Measurements from ENCODE around the gene FN1.

Gene FN1

DNA sequence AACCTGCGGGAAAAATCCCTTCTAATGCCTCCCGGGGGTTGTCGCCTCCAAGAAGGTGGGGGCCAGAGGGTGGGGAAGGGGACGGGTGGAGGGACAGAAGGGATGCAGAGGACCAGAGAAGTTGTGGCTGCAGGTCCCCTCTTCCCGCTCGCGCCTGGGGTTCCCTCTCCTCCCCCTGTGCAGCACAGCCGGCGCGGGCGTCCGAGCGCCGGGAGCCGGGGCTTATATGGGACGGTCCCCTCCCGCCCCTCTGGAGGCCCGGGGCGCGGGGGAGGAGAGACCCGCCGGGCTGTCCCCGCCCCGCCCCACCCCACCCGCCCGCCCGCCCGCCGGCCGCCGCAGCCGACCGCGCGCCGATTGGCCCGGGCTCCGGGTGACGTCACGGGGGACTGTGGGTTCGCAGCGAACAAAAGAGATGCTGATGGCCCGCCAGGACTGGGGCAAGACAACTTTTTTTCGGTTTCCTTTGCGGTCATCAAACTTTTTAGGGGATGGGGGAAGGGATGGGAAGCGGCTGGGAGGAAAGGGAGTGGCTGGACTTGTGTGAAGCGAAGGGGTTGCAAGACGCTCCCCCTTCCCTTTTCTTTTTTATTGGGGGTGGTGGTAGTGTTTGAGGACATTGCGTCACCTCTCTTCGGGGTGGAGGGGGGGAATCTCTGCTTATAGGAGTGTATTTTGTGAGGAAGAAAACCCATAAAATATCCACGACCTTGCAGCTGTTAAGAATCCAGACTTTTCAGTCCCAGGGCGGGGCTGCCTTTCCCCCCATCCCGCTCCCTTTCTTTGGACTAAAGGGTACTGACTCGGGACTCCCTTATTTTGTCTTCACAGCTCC, at the start of gene FN1:
Gene FN1, minus strand, starts transcription at position 199 of the 835 bp plus-strand sequence. CDS start 266 bp downstream, outside the sequence.
- DNase-seq (ENCODE audit: low read depth): peak; percentile 93

DNA sequence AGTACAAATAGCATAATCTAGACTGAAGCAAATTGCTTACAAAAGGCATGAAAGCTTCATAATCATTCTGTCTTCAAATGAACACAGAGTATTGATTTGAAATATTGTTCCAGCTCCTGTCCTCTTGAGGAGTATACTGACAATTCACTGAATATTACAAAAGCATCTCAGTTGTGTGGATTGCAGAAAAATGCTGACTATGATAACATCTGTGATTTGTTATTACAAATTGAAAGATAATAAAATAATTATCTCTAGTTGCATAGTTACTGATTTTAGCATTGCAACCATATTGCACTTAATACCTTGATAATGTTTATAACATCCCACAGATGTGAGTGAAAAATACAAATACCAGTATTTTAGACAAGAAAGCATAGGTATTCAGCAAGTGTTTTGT, 49.2 kb upstream of the FN1 start:
- DNase-seq (ENCODE audit: low read depth): no peak

DNA sequence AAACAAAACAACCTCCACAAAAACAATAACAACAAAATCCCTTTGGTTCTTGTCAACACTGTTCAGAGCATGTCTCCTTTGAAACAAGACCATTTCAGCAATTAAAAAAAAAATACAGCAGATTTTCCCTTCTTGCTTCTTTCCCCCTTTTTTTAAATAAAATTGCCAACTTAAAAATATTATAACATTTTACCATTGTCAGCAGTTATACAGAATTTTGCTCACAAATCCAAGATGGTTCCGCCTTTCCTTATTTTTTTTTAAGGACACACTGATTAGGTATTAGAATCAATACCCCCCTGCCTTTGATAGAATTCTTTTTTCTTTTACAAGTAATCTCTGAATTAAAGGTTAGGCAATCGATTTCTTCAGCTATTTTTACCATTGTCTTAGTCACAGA, 48.7 kb upstream of the FN1 start:
- no peak for DNase-seq (ENCODE audit: low read depth)

DNA sequence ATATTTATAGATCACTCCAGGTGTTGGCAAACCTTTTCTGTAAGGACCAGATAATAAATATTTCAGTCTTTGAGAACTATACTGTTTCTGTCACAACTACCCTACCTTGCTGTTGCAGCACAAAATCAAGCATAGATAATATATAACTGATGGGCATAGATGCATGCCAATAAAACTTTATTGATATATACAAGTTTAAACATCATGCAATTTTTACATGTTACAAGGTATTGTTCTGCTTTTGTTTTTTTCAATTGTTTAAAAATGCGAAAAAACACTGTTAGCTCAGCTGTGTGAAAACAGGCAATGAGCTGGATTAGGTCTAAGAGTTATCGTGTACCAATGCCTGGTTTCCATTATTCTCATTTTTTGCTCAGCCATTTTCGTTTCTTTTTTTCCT, 47.6 kb upstream of the FN1 start:
- no peak for DNase-seq (ENCODE audit: low read depth)

DNA sequence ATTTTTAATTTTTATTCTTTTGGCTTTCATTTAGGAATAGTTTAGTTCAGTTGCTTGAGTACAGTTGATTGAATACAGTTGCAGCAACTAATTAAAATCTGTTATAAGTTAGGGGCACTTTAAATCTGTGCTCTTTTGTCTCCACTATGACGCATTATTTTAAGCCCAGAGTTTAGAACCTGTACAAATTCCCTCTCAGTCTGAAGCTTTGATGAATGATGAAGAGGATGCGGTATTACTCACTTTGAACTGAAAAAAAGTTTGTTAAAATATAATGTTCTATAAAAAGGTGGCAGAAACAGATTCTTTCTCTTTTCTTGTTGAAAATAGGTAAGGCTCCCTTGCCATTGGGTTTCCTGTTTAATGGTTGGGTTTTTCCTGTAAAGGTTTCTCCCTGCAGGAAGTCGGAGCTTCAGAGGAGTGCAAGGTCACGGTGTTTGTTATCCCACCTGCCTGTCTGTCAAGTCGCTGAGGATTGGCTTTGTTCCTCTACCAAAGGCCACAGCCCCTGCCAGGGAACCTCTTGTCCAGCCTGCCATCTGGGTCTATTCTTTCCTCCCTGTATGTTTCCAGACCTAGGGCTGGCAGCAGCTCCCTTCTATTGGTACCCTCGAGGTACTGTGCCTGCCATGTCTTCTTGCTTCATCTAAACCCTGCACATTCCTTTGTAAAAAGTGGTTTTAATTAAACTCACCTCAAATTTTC, 43.8 kb upstream of the FN1 start:
- DNase-seq (ENCODE audit: low read depth): no peak

DNA sequence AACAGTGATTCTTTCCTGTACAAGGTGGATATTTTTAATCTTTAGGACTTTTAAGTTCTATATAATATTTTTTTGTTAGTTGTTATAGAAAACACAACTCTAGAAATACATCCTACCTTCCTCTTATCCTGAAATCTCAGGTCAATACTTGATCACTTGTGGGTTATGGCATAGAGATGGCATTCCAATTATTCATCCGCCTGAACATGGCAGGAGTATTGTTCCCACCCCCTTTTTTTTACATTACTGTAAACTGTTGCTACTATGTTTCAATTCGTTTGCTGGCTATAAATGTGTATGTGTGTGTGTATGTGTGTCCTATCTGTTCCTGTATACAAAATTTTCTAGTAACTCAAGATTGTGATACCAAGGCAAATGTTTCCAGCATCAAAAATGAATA, 43.3 kb upstream of the FN1 start:
- no peak for DNase-seq (ENCODE audit: low read depth)

DNA sequence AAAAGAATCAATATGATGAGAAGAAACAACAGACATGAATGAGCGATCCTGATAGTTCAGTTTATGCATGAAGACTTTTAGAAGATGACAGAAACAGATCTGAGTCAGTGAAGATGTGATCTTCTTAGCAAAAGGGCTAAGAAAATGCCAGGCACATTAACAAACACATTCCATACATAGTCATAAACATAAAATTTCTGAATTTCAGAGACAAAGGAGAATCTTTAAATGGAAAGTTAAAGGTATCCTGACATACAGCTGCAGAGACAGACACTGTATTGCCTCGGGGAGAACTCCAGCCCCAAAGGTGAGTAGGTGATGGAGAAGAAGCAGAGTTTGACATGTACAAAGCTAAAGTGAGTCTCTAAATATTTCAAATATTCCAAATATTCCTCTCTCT, 40.6 kb upstream of the FN1 start:
- no peak for DNase-seq (ENCODE audit: low read depth)

DNA sequence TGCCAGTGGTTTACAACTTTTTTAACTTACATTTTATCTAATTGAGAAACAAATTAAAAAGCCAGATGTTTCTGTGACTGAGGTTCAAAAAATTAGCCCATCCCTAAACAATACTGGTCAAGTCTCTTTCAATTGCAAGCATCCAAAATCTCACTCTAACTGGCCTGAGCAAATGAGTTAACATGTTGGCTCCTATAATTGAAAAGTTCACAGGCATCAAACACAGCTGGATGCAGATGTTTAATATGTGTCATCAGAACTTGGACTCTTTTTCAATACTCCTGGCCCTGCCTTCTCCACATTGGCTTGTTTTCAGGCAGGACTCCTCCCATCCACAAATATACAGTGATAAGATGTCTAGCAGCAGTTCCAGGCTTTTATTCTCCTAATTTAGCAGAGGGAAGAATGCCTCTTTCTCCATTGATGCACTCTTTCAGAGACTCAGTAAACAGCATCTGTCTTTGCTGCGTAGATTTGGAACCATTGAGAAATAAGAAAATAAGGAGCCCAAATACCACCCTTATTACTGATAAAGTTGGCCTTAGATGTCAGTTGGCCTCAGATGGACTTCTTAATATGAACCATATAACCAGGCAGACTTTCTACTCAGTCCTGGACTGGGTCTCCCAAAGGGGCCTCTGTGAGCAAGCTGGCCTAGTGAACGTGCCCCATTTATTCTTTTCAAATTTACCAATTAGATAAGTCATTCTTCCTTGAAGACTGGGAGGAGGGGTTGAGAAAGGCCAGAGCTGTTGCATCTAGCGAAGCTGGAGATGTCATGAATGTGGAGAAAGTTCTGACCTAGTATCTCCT, 30.4 kb upstream of the FN1 start:
- DNase-seq (ENCODE audit: low read depth): no peak

DNA sequence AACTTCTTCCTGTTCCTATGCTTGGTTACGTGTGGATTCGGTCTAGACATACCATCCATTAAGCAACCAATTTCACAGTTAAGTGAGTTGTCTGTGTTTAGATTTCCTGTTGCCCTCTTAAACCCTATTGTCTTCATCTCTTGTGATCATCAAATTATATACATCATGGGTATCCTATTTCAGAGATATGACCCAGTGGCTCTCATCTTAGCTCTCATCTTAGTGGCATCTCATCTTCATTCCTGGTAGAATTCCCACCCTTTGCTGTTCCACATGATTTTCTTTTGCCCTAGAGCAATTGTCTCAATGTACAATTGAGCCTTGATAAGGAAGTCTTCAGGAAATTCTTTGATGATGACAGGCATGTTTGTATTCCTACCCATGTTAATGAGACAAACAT, 29.4 kb upstream of the FN1 start:
- peak; percentile 37 for DNase-seq (ENCODE audit: low read depth)

DNA sequence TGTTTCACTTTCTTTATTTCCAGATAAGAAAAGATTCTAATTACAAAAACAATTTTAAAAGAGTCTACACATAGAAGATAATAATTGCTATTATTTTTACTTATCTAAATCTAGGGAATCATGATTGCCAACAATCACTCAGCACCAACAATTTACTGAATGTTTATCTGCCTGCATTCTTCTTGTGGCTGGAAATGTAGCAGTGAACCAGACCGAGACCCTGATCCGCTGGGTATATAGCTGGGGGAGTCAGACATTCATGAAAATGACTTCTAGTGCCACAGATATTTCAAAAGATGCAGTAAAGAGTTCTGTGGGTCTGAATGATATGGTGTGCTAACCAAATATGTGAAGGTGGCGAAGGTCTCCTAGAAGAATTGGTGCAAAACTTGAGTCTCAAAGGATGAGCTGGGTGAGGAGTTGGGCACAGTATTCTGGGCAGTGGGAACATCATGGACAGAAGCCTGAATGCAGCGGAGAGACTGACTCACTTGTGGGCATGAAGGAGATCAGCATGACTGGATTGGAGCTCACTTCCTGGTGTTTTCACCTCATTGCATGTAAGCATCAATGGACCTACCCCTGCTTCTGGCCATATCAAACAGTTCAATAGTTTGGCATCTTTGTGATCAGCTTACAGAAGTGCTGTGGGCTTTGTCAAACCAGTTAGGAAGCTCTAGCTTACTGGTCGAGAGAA, 26.1 kb upstream of the FN1 start:
- peak; percentile 81 for DNase-seq (ENCODE audit: low read depth)

DNA sequence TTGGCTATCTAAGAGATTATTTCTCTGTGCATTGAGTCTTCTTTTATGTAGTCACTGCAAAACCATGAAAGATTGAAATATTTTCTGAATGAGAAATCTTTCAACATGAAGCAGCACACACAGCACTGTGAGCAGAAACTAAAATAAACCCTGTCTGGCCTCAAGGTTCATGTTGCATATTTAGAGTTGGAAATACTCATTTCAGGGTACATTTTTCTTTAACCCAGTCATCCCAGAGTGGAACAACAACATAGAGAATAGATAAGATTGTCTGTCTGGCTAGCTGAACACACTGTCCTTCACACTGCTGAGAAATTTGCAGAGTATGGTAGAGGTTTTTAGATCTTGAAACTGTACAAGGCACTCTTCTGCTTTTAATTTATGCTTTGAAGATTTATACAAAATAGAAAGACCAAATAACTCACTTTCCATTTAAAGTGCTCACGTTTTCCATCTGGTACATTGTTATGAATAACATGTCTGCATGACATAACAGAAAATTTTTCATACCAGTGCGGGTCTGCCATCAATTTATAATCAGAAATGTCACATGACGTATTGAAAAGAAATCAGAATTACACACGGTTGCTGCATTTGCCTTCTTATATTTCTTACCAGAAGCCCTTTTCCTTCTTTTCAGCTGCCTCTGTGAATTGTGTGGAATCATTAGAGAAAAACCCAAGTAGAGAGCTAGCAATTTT, 25.0 kb upstream of the FN1 start:
- peak; percentile 99 for DNase-seq (ENCODE audit: low read depth)

DNA sequence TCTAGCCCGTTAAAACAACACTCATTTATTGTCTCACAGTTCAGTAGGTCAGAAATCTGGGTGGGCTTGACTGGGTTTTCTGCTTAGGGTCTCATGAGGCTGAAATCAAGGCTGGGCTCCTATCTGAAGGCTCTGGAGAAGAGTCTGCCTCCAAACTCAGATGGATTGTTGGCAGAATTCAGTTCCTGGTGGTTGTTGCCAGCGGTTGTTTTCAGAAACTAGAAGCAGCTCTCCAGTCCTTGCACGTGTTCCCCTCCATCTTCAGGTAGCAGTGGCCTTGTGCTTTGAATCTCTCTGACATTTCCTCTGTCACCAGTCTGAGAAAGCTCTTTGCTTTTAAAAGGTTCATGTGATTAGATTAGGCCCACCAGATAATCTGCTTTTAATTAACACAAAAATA, 20.1 kb upstream of the FN1 start:
- no peak for DNase-seq (ENCODE audit: low read depth)

DNA sequence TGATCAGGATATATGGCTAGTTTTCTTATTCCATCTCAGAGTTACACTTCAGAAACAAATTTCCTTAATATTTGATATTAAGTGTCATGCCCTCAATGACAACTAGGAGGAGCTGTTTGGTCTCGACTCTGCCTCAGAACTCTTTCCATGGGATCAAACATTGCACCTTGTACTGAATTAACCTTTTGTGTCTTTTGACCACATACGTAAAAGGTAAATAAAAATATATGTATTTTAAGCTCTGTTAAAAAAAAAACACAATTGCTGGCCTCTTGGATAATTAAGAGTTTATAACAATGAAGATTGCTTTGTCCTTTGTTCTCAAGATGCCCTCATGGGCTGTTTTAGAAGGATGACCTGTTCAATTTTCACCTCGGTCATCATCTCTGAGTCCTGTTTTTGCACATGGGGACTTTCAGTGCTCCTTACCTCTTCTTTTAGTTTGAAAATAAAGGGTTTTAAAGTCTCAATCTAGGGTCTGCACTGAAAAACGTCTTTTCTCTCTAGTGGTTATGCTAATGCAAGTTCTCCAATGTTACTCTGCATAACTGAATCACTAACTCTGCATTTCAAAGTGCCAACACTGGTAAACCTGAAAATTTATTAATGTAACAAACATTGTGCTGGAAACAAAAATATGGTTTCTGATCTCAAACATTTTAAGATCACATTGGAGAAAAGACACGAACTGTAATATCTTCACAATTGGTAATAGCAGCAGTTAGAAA, 18.8 kb upstream of the FN1 start:
- peak; percentile 46 for DNase-seq (ENCODE audit: low read depth)

DNA sequence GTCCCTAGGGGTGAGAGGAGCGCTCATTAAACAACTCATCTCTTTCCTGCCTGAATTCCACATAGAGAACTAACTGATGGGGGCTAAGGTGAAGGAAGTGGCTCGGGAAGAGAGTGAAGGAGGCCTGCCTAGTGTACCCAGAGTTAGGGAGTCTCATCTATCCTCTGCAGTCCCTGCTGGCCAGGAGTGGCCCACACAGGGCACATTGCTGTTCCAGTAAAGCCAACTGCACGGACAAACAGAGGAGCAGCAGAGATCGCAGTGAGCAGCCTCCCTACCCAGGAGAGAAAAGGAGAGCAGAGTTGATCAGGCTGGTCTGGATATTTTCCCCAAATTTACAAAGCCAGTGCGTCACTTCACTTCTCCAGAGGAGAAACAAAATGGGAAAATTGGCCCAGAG, 16.9 kb upstream of the FN1 start:
- no peak for DNase-seq (ENCODE audit: low read depth)

DNA sequence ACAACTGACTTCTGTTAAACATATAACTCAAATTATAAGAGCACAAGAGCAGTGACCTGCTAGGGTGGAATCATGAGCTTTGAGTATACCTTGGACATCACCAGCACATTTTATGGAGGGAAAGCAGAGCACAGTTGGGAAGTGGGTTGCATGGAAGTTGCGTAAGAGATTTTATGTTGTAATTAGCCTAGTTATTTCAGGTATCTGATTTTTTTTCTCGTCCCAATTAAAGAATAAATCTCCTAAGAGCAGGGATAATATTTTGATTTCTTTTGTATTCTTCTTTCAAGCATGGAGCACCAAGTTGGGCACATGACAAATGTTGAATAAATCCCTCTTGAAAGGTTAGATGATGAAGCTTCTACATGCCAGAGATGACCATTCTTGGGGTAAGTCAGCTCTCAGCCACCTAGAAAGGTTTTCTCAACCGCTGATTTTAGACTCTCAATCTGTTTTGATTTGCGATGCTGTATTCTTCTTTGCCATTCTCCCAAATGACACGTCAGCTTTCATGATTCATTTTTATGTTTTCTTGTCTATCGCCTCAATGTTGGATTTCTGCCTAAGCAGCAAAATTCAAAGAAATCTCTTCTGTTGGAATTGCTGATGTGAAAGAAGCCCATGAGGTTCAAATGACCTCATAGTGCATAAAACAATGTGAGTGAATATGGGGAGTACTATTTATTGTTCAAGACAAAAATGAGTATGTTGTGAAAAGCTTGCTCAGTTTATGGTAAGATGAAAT, 15.3 kb upstream of the FN1 start:
- DNase-seq (ENCODE audit: low read depth): no peak

DNA sequence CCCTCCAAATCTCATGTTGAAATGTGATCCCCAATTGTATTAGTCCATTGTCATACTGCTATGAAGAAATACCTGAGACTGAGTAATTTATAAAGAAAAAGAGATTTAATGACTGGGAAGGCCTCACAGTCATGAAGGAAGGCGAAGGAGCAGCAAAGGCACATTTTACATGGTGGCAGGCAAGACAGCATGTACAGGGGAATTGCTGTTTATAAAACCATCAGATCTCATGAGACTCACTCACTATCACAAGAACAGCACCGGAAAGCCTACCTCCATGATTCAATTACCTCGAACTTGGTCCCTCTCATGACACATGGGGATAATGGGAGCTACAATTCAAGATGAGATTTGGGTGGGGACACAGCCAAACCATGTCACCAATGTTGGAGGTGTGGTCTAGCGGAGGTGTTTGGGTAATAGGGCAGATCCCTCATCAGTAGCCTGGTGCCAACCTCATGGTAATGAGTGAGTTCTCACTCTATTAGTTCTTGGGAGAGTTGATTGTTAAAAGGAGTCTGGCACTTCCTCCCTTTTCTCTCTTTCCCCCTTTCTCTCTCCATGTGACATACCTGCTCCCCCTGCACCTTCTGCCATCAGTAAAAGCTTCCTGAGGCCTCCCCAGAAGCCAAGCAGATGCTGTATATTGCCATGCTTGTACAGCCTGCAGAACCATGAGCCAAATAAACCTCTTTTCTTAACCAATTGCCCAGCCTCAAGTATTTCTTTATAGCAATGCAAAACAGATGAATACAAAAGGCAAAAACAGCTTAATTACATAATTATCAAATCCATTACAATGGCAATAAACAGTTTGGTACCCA, 14.5 kb upstream of the FN1 start:
- DNase-seq (ENCODE audit: low read depth): no peak

DNA sequence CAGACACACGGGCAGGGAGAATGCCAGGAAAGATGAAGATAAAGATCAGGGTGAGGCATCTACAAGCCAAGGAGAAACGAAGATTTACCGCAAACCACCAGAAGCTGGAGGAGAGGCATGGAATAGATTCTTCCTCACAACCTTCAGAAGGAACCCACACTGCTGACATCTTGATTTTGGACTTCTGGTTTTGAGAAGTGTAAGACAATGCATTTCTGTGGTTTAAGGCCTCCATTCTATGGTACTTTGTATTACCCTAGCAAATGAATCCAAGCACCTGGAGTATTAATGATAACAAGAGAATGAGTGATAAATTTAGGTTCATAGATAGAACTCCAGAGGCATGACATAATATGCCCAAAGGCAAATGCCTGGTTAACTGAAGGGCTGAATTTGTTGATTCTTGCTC, 11.8 kb upstream of the FN1 start:
- DNase-seq (ENCODE audit: low read depth): peak; percentile 81

DNA sequence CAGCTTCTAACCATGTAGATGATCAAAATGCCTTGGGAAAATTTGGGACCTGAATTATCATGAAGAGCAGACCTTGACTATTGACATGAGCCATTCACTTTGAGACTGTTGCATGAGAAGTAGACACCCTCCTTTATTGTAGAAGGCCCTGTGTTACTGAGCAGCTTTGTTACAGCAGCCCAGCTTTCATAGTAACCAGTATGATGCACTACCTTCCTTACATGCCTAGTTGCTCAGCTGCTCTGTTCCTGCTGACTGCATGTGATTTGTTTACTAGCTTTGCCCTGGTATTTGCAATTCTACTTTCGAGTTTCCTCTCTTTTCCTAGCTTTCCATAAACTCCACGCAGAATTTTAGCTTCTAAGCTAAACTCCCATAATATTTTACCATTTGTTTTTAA, 11.2 kb upstream of the FN1 start:
- DNase-seq (ENCODE audit: low read depth): peak; percentile 59

DNA sequence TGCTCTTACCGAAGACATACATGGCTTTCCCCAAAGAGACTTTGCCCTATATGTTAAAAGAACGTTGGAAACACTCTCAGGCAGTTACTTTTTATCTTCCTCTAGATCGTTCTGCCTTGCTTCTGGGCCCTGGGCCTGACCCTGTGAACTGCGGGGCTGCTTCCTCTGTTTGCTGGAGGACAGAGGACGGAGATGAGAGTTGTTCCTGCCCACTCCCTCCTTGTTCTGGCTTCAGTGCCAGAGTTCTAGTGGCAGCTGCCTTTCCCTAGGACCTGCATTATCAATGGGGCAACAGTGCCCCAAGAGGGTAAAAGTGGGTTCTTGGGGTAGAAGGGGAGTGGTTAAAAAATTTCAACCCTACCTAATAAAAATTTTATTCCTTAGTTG, 6.5 kb upstream of the FN1 start:
- no peak for DNase-seq (ENCODE audit: low read depth)
